ENCODE measurements around the gene PLIN5. TPM values are rescaled to one million over a fixed set of nuclear protein-coding genes. Genes with fewer than 3 reads are reported as not detected.

The PLIN5 gene
- total RNA-seq: 0.07 TPM in 1 of 2 replicates, not detected in the other

GRCh38 chr19:4534836-4535658 lies at the start of gene PLIN5:
Gene PLIN5, minus strand, starts transcription at chr19:4535224. Its CDS starts 1,150 bp downstream, at chr19:4534074.

GRCh38 chr19:4559569-4559968 lies 24.5 kb upstream of the PLIN5 start, which contains the start of gene SEMA6B:
Gene SEMA6B, minus strand, starts transcription at chr19:4559684. Its CDS starts 1,227 bp downstream, at chr19:4558457.

GRCh38 chr19:4539693-4540581 lies 4.9 kb upstream of the PLIN5 start, which contains the start of gene LRG1:
Gene LRG1, minus strand, starts transcription at chr19:4540036. Its CDS starts 23 bp downstream, at chr19:4540013.

GRCh38 chr19:4518345-4519171 lies 16.5 kb downstream of the PLIN5 start, which contains the start of gene PLIN4:
Gene PLIN4, minus strand, starts transcription at chr19:4518486. Its CDS starts 214 bp downstream, at chr19:4518272.

Other genes starting within 250 kb of the PLIN5 start
- not detected in 2 replicates for gene TMIGD2, start 232.8 kb downstream of the PLIN5 start, total RNA-seq
- under 0.01 and 0.07 TPM in 2 replicates for gene FSD1, start 230.6 kb downstream of the PLIN5 start, total RNA-seq
- gene STAP2, start 196.4 kb downstream of the PLIN5 start, total RNA-seq: 52.2 and 59.1 TPM in 2 replicates
- 3.8 and 7.5 TPM in 2 replicates for gene MPND, start 191.7 kb downstream of the PLIN5 start, total RNA-seq
- gene SH3GL1, start 134.7 kb downstream of the PLIN5 start, total RNA-seq: 31.1 and 55.2 TPM in 2 replicates
- 5.5 and 5.8 TPM in 2 replicates for gene CHAF1A, start 132.6 kb downstream of the PLIN5 start, total RNA-seq
- 69.9 and 90.6 TPM in 2 replicates for gene UBXN6, start 77.4 kb downstream of the PLIN5 start, total RNA-seq
- 46.0 and 48.5 TPM in 2 replicates for gene HDGFL2, start 62.9 kb downstream of the PLIN5 start, total RNA-seq
- gene PLIN4, start 16.7 kb downstream of the PLIN5 start, total RNA-seq: 2.4 and 12.9 TPM in 2 replicates
- gene LRG1, start 4.8 kb upstream of the PLIN5 start, total RNA-seq: 2.1 TPM in 1 of 2 replicates, not detected in the other
- gene SEMA6B, start 24.5 kb upstream of the PLIN5 start, total RNA-seq: under 0.01 TPM in 2 replicates
- 0.68 and 0.85 TPM in 2 replicates for gene TNFAIP8L1, start 104.3 kb upstream of the PLIN5 start, total RNA-seq
- 122 and 383 TPM in 2 replicates for gene MYDGF, start 135.1 kb upstream of the PLIN5 start, total RNA-seq
- gene DPP9, start 188.6 kb upstream of the PLIN5 start, total RNA-seq: 38.3 and 40.3 TPM in 2 replicates